SK-N-MC (cell line): ENCODE results near the gene PTPA.

ENCODE experiments used
- EZH2 ChIP-seq: fragments of 200-600 bp; sonication (generic); IDR thresholded peaks from one replicate; pipeline ENCODE4 v1.6.1; 2017; ENCODE audit warnings: antibody characterized with exemption
- FOXP2 ChIP-seq: optimal IDR thresholded peaks from 2 replicates; pipeline ENCODE3; 2011; ENCODE audit warnings: mild to moderate bottlenecking, moderate library complexity; ENCODE audit not compliant: insufficient read depth; ENCODE audit errors: extremely low read length, control extremely low read depth
- POLR2AphosphoS5 ChIP-seq: IDR thresholded peaks from 2 replicates; pipeline ENCODE4 v1.6.1; 2012; ENCODE audit warnings: mild to moderate bottlenecking, low read depth, low read length, borderline replicate concordance

GRCh38 chr9:129100383-129101169, 10.6 kb upstream of the PTPA start:
- TF ChIP-seq POLR2AphosphoS5 (no peak), EZH2 (no peak), FOXP2 (no peak)
